Bone marrow (tissue), 2 donors: Measurements from ENCODE around the gene PHYKPL.
"Not testable (repeated sequence)": the region's sequence is repeated elsewhere in the genome, so short reads cannot be mapped to it uniquely, and the experiment has no call there.

Experiments
- DNase-seq, 2 donors: peaks; one replicate each; lab custom pipeline; 2025; lab: John Stamatoyannopoulos, UW

The PHYKPL gene

GRCh38 chr5:178207917-178208280 is 24.7 kb downstream of the PHYKPL start:
- no peak for DNase-seq

GRCh38 chr5:178207183-178207916 is 25.3 kb downstream of the PHYKPL start:
- DNase-seq, result no peak

DNA sequence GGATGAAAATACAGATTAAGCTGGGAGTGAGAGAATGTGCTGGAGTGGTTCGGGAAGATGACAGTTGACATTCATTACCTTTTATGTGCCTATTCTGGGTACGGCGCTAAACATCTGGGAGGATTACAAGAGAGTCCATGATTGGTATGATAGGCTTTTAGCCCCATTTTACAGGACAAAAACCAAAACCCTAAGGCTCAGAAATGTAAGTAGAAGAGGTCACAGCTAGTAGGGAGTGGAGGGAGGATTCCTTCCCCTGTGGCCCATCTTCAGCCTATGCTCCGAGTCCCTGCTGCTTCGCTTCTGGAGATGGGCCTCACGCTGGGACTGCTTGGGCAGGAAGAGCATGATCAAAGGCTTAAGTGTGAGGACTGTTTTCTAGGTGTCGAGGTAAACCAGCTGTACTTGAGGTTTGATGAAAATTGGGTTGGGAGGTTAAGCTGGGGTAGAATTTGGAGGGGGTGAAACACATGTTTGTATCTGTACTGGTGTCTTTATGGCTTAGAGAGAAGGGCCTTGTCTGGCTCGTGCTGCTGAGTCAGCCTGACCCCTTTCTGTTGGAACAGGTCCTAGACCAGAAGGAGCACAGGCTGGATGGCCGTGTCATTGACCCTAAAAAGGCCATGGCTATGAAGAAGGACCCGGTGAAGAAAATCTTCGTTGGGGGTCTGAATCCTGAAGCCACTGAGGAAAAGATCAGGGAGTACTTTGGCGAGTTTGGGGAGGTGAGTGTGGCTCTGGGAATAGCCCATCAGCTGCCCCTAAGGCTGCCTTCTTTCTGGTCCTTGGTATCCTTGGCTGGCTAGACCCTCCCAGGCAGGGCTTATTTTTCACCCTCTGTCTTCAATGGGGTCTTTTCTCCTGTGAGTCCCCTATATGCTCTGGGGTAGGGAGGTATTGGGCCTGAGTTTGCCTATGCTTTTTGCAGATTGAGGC is 26.2 kb downstream of the PHYKPL start:
- no peak for DNase-seq

DNA sequence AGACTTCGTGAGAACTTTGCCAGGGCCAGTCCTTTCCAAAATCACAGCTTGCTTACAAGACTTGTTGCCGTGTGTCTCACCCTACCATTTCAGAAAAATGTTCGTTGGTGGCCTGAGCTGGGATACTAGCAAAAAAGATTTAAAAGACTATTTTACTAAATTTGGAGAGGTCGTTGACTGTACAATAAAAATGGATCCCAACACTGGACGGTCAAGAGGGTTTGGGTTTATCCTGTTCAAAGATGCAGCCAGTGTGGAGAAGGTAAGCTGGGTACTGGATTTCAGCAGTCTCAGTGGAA is 26.9 kb downstream of the PHYKPL start:
- DNase-seq, result no peak

- peak in 1 of 2 donors; percentile 65 for DNase-seq
Measured at GRCh38 chr5:178204935-178205748, 27.5 kb downstream of the PHYKPL start.

DNA sequence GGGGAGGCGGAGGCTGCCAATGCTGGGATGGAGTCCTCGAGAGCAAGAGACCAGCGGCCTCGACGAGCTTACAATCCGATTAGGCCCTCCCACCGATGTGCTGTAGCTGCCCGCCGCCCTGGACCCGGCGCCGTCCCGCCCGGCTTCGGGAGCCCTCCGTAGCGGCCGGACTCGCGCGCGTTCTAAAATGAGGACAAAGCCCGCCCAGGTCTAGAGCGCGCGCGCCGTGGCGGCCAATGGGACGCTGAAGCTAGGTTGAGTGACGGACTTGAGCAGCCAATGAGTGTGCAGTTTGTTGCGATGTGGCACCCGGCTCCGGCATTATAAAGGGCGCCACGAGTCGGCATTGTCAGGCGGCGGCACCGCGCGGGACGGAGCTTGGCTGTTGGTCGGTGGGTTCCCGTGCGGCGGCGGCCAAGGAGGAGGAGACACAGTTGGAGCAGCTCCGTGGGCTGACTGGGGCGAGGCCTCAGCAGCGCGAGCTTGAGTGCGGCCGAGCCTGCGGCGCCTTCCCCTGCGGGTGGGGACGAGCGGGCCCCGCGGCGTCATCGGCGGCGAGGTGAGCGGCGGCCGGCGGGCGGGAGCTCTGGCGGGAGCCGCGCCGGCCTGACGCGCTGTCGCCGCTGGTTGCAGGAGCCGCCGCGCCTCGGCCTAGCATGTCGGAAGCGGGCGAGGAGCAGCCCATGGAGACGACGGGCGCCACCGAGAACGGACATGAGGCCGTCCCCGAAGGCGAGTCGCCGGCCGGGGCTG is 28.2 kb downstream of the PHYKPL start, which contains the start of gene HNRNPAB:
TSS of gene HNRNPAB (plus strand) at position 352 of the 753 bp plus-strand sequence. CDS start at position 657, 305 bp downstream.
- peak; percentile 94 to 96 for DNase-seq

DNA sequence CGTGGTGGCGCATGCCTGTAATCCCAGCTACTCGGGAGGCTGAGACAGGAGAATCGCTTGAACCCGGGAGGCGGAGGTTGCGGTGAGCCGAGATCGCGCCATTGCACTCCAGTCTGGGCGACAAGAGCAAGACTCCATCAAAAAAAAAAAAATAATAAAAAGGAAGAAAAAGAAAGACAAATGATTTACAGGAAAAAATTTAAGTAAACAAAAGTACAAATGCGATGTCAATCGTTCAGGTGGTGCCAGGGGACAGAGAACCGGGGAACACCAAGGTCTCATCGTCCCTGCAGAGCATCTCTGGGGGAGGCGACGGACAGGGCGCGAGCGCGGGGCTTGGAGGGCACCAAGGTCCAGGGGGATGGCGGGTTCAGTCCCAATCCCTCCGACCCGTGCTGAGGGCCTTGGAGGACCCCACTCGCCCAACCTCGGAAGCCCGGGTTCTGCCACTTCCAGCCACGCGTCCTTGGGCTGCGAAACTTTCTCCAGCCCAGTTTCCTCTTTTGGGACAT is 28.9 kb downstream of the PHYKPL start:
- DNase-seq, result no peak

DNA sequence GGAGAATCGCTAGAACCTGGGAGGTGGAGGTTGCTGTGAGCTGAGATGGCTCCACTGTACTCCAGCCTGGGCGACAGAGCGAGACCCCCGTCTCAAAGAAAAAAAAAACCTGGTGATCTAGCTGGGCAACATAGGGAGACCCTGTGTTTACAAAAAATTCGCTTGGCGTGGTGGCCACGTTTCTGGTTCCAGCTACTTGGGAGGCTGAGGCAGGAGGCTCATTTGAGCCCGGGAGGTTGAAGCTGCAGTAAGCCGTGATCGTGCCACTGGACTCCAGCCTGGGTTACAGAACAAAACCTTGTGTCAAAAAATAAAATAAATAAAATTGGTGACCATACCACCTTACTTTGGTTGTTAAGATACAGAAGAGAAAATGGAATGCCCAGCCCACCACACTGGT is 30.1 kb downstream of the PHYKPL start:
- no peak for DNase-seq

- no peak for DNase-seq
Measured at GRCh38 chr5:178201927-178202235, 30.7 kb downstream of the PHYKPL start.

- DNase-seq, result no peak
Measured at GRCh38 chr5:178201221-178201926, 31.2 kb downstream of the PHYKPL start.

DNA sequence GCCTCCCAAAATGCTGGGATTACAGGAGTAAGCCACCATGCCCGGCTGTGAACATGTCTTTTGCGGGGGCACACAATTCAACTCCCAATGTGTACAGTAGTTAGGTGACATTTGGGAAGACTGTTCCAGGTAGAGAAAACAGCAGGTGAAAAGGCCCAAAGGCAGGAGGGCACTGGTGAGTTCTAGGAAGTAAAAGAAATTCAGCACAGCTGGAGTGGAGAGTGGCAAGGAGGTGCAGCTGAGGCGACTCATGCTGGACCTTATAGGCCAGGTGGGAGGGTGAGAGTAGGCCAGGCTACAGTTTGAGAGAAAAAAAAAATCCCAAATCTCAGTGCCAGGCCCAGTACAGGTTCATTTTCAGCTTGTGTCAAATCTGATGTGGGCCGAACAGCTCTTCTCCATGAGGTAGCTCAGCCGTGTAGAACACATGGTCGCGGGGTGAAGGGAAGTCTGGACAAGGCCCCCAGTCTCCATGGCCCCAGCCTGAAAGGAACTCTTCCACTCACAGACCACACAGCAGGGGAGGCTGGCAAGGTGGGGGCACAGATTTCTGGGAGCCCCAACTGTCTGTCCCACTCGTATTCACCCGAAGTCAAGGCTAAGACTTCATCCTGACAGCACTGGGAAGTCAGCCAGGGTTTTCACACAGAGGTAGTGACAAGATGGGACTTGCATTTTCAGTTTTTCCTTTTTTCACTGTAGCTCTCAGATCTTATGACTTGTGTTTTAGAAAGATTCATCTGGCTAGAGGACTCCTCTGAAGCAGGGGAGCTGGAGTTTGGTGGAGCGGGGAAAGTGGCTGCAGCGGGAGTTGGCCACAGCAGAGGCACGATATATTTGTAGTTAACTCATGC is 32.8 kb downstream of the PHYKPL start:
- no peak for DNase-seq

- DNase-seq, result no peak
Measured at GRCh38 chr5:178198706-178199105, 33.9 kb downstream of the PHYKPL start.

DNA sequence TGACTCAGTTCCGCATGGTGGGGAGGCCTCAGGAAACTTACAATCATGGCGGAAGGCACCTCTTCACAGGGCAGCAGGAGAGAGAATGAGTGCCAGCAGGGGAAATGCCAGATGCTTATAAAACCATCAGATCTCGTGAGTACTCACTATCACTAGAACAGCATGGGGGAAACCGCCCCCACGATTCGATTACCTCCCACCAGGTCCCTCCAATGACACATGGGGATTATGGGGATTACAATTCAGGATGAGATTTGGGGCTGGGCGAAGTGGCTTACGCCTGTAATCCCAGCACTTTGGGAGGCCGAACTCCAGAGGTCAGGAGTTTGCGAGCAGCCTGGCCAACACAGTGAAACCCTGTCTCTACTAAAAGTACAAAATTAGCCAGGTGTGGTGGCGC is 34.5 kb downstream of the PHYKPL start:
- DNase-seq, result not testable (repeated sequence)

GRCh38 chr5:178196986-178197385 is 35.6 kb downstream of the PHYKPL start:
- DNase-seq, result no peak

DNA sequence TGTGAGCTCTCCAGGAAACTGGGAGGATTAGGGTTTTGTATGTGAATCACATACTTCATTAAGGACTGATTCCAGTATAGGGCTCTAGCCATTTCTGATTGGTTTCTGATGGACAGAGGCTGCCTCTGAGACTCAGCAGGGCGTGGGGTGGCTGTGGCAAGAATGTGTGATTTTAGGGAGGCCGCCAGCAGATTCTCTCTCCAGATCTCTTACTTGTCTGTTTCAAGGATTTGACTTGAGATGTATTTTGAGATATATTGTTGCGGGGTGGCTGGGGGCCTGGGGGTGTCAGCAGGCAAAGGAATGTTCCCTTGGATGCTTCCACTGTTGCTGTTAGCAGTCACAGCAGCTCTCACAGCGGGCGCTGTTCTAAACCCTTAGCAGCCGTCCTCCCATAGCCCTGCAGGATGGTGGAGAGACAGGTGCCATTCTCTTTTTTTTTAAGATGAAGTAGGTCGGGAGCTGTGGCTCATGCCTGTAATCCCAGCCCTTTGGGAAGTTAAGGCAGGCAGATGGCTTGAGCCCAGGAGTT is 36.3 kb downstream of the PHYKPL start:
- no peak for DNase-seq

DNA sequence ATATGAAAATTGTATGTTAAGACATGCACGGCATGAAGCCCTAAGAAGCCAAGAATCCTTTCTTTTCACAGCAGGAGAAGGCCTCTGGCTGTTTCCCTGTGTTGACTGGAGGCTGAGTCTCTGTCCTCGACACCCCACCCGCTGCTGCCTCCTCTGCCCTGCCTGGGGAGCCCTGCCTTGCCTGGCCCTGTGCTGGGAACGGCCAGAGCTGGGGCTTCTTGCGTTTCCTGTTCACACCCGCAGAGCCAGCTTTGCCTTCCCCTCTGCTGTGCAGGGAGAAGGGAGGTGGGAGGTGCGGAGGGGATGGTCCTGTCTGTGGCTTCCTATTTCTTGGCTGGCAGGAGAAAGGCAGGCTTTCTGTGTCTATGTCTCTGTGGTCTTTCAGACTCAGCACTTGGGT is 38.6 kb downstream of the PHYKPL start:
- DNase-seq, result peak in 1 of 2 donors; percentile 31

- no peak for DNase-seq
Measured at GRCh38 chr5:178193251-178193809, 39.3 kb downstream of the PHYKPL start.

GRCh38 chr5:178192787-178193186 is 39.8 kb downstream of the PHYKPL start:
- DNase-seq, result no peak

GRCh38 chr5:178192244-178192643 is 40.4 kb downstream of the PHYKPL start:
- DNase-seq, result no peak
